ENCODE results near the gene LKAAEAR1. TPM values are rescaled to one million over a fixed set of nuclear protein-coding genes. Genes with fewer than 3 reads are reported as not detected.

The LKAAEAR1 gene
- total RNA-seq, 1 donor from 2014 or later: 0.23 TPM

DNA sequence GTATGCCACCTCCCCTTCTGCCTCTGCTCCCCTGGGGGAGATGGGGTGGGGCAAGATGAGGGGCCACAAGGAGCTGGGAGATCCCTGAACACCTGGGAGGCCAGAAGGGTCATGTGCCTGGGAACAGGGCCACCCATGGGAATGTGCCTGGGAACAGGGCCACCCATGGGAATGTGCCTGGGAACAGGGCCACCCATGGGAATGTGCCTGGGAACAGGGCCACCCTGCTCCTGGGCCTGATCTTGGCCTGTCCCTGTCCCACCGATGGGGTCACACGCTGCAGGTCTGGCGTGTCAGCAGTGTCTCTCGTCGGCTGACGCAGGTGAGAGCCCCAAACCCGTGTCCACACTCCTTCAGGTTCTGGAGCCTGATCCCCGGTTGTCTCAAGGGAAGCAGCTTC lies 9.2 kb downstream of the LKAAEAR1 start:
- Mint-ChIP-seq H3K4me1 (peaks cover 8% of the 10 kb centered on the region), H3K36me3 (ENCODE audit: low read depth) (peaks cover 23% of the 10 kb centered on the region), H3K4me3 (no peak overlapping the region), H3K9me3 (no peaks in the 10 kb centered on the region), H3K27me3 (no peaks in the 10 kb centered on the region), H3K27ac (peak overlapping the region; percentile 41)
- DNase-seq: no peak
- intact Hi-C loops (cut with micrococcal nuclease): loop anchor here (5.0 kb wide), 1 partner anchor 553 kb away; the partner anchor contains the start of gene PPDPF

DNA sequence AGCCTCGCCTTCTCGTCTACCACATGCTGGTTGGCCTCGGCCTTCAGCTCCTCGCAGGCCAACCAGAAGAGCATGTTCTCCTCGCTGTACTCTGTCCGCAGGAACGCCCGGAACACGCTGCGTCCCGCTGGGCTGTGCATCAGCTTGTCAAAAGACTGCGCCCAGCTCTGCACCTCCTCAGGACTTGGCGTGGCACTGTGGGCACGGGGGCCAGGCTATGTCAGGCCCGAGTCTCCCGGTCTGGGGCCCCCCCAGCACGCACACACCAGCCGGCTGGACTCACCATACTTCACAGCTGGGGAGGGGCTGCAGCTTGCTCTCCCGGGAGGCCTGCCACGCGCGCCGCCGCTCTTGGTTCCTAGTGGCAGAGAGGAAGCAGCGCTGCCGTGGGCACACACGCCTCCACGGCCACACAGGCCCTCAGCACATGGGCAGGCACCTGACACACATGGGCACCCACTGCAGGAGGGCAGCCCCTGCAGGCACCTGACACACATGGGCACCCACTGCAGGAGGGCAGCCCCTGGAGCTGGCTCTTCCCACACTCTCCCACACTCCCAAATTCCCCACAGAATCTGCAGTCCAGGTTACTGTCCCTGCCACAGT lies 9.9 kb downstream of the LKAAEAR1 start:
- Mint-ChIP-seq H3K27me3 (no peaks in the 10 kb centered on the region), H3K4me3 (no peak overlapping the region), H3K27ac (no peak overlapping the region), H3K9me3 (no peaks in the 10 kb centered on the region), H3K36me3 (ENCODE audit: low read depth) (peaks cover 23% of the 10 kb centered on the region), H3K4me1 (peaks cover 8% of the 10 kb centered on the region)
- intact Hi-C loops (cut with micrococcal nuclease): no loop called here
- no peak for DNase-seq

DNA sequence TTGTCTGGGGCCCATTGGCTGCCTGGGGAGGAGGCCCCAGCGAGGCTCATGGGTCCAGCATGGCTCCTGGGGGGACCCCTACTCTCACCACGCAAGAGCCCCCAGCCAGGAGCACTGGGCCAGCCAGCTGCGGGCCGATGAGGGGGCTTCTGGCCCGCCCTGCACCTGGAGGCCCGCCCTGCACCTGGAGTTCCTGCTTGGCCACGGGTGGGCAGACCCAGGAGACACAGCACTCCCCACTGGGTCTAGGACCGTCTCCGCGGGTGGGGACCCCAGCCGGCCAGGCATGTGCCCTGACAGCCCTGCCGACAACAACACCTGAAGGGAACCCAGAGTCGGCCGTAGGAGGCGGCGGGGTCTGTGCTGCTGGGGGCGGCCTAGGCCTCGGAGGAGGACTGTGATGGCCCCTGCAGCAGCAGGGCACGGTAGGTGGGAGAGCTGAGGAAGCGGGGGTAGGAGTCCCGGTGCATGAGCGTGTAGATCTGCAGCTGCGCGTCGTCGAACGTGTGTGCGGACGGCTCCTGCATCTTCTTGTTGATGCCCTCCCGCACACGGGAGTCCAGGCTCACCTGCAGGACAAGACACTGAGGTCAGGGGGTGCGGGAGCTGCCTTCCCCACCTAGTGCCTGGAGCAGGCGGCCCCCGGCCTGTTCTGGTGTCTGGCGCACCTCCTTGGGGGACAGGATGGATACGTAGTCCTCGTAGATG lies 10.6 kb downstream of the LKAAEAR1 start:
- Mint-ChIP-seq H3K27me3 (no peaks in the 10 kb centered on the region), H3K9me3 (no peaks in the 10 kb centered on the region), H3K4me1 (peaks cover 5% of the 10 kb centered on the region), H3K4me3 (no peak overlapping the region), H3K27ac (no peak overlapping the region), H3K36me3 (ENCODE audit: low read depth) (peaks cover 21% of the 10 kb centered on the region)
- intact Hi-C loops (cut with micrococcal nuclease): no loop called here
- DNase-seq: no peak

DNA sequence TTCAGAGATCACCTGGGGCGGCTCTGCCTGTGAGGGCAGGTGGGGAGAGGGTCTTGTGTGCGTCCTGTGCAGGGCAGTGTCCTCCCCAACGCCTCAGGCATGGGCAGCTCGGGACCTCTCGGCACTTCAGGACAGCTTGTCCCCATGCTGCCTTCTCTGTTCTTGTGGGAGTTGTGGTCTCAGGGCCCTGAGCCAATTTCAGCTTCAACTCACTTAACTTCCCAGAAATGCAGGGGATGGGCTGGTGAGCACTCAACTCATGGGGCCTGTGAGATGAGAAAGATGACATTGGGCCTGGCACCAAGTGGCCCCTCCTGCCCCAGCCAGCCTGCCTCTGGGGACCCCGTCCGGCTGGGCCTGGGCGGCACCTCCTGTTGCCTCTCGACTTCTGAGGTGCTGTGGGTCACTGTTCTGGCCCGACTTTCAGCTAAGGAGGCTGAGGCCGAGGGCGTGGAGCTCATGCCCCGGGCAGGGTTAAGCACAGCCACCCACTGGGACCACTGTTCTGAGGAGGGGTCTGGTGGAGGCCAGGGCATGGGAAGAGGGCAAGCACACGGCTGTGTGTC lies 11.6 kb downstream of the LKAAEAR1 start:
- intact Hi-C loops (cut with micrococcal nuclease): no loop called here
- peak overlapping the region; percentile 58 for H3K27ac Mint-ChIP-seq
- peaks cover 7% of the 10 kb centered on the region for H3K4me1 Mint-ChIP-seq
- no peak overlapping the region for H3K4me3 Mint-ChIP-seq
- no peaks in the 10 kb centered on the region for H3K27me3 Mint-ChIP-seq
- DNase-seq: no peak
- H3K36me3 Mint-ChIP-seq (ENCODE audit: low read depth): peaks cover 18% of the 10 kb centered on the region
- no peaks in the 10 kb centered on the region for H3K9me3 Mint-ChIP-seq

DNA sequence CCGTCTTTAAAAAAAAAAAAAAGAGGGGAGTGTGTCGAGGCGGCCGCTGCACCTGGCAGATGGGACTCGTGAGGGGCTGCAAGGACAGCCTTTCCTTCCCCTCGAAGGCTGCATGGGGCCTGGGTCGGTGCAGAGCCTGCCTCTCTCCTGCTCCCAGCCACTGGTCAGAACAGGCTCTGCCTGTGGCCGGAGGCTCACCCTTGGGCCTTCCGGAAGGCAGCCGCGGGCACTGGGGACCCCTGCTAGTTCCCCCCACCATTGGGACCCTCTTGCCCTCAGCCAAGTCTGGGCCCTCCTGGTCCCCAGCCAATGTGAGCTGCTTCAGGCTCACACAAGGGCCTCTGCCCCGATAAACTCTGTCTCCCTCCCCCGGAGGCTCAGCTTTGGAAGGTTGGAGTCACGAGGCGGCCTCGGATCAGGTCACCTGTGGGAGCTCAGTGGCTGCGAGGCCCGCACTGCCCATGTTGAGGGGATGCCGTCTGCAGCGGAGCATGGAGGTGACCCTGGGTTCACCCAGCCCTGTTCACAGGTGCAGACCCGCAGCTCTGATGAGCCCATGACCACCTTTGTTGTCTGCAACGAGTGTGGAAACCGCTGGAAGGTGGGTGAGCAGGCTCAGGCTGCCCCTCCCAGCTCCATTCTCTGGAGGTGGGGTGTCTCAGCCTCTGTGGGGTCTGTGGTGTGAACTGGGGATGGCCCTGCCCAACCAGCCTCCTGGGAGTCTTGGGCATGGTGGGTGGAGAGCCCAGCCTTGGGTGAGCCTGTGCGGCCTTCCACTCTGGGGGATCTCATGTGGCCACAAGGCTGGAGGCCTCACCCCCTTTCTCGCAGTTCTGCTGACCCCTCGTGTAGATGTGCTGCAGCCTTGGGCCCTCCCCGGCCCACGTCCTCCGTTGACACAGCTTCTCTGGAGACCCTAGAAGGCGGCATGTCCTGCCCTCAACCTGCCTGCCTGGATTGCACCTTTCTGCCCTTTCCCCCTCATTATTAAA lies 12.6 kb downstream of the LKAAEAR1 start:
- Mint-ChIP-seq H3K4me1 (peaks cover 14% of the 10 kb centered on the region), H3K27ac (no peak overlapping the region), H3K27me3 (no peaks in the 10 kb centered on the region), H3K4me3 (no peak overlapping the region), H3K9me3 (no peaks in the 10 kb centered on the region), H3K36me3 (ENCODE audit: low read depth) (peaks cover 20% of the 10 kb centered on the region)
- intact Hi-C loops (cut with micrococcal nuclease): no loop called here
- DNase-seq: no peak

DNA sequence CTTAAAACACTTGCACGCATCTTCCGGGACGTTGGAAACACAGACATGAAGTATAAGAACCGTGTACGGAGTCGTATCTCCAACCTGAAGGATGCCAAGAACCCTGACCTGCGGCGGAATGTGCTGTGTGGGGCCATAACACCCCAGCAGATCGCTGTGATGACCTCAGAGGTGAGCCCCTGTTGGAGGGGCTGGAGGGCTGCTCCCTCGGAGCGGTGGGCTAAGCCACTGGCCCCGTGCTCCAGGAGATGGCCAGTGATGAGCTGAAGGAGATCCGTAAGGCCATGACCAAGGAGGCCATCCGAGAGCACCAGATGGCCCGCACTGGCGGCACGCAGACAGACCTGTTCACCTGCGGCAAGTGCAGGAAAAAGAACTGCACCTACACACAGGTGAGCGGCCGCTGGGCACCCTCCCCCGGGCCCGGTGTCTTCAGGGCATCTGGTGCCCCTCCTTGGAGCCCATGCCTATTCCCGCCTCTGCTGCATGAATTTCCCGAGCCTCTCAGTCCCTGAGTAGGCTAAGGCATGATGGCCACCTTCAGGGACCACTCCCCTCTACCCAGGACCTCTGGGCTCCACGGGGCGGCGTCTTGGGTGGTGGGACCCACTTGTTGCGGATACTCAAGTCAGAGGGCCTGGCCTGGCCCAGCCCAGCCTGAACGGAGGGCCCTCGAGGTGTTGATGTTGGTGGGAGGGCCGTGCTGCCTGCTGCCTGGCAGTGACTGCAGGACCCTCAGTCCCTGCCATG lies 13.8 kb downstream of the LKAAEAR1 start:
- no peak for DNase-seq
- Mint-ChIP-seq H3K36me3 (ENCODE audit: low read depth) (peaks cover 14% of the 10 kb centered on the region), H3K4me1 (peaks cover 25% of the 10 kb centered on the region), H3K4me3 (no peak overlapping the region), H3K27ac (no peak overlapping the region), H3K9me3 (no peaks in the 10 kb centered on the region), H3K27me3 (no peaks in the 10 kb centered on the region)
- intact Hi-C loops (cut with micrococcal nuclease): no loop called here

DNA sequence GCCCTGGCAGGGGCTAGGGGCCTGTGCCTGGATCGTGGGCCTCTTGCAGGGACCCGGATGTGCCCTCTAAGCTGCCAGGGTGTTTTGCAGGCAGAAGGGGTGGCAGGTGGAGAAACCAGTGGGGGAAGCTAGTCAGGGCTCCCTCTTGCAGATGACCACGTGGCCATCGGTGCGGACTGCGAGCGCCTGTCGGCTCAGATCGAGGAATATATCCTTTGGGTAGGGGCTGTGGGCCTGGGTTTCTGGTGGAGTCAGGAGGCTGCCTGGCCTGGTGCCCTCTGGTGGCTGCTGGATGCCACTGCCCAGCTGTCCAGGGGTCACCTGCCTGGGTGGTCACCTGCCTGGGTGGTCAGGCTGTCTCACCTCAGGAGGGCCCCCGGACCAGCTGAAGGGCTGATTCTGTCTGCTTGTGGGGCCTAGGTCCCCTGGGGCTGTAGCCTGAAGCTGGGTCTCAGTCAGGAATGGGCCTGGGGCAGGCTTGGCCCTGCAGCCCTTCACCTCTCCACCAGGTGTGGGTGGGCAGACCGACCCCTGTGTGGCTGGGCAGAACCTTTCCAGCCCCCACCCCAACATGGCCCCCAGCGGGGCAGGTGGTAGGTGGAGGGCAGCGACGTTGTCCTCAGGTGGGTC lies 14.5 kb downstream of the LKAAEAR1 start:
- Mint-ChIP-seq H3K36me3 (ENCODE audit: low read depth) (peaks cover 13% of the 10 kb centered on the region), H3K4me3 (no peak overlapping the region), H3K9me3 (no peaks in the 10 kb centered on the region), H3K4me1 (peaks cover 29% of the 10 kb centered on the region), H3K27me3 (no peaks in the 10 kb centered on the region), H3K27ac (no peak overlapping the region)
- DNase-seq: peak; percentile 81
- intact Hi-C loops (cut with micrococcal nuclease): loop anchor here (10.0 kb wide), 2 partner anchors 205 to 445 kb away; partner anchors contain the start of genes ABHD16B, GMEB2 and TPD52L2

DNA sequence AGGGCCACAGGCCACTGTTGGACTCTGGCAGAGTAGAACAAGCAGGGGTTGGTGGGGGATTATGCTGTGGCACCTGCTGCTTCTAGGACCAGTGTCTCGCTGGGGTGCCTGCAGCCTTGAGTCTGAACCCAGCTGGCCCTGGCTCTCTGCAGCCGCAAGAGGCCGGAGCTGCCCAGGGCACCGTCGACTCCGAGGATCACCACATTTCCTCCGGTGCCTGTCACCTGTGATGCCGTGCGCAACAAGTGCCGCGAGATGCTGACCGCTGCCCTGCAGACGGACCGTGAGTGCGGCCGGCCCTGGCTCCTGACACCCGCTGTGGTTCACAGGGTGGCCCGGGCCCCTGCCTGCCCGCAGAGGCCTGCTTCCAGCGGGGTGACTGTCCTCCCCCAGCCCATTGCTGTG lies 15.0 kb downstream of the LKAAEAR1 start:
- Mint-ChIP-seq H3K4me1 (peaks cover 34% of the 10 kb centered on the region), H3K27me3 (no peaks in the 10 kb centered on the region), H3K27ac (no peak overlapping the region), H3K4me3 (no peak overlapping the region), H3K36me3 (ENCODE audit: low read depth) (peaks cover 13% of the 10 kb centered on the region), H3K9me3 (no peaks in the 10 kb centered on the region)
- no peak for DNase-seq
- intact Hi-C loops (cut with micrococcal nuclease): loop anchor here (10.0 kb wide), 2 partner anchors 204 to 444 kb away; partner anchors contain the start of genes ABHD16B, GMEB2 and TPD52L2

DNA sequence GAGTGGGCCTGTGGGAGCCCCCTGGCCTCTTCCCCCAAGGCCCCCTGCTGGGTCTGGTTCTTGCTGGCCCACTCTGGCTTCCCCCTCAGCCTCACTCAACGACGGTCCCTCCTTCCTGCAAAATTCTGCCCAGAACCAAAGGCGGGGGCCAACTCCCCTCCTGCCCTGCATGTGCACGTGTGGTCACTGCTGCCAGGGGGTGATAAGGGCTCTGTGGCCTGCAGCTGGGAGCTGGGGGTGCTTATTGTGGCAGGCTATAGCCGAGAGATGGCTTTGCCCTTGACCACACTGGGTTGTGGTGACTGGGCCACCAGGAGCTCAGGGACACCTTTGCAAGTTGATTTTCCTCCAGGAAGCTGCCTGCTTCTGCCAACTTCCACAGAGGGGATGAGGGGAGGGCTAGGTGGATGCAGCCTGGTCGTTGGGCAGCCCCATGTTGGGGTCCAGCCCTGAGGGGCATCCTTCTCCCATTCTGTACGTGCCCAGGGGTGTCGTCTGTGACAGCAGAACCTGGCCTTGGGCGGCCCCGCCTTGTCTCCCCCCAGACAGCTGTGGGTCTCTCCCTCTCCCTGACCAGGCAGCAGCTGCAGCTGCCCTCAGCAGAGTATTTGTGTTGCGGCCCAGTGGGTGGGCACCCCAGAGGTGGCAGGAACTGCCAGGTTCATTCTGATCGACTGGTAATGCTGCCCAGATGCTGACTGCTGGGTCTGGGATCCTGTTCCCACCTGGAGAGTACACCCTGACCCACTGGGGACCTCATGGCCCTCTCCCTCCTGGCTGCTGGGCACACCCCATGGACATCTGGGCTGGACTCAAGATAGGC lies 15.6 kb downstream of the LKAAEAR1 start:
- peaks cover 40% of the 10 kb centered on the region for H3K4me1 Mint-ChIP-seq
- intact Hi-C loops (cut with micrococcal nuclease): loop anchor here (10.0 kb wide), 2 partner anchors 204 to 444 kb away; partner anchors contain the start of genes ABHD16B, GMEB2 and TPD52L2
- no peak for DNase-seq

DNA sequence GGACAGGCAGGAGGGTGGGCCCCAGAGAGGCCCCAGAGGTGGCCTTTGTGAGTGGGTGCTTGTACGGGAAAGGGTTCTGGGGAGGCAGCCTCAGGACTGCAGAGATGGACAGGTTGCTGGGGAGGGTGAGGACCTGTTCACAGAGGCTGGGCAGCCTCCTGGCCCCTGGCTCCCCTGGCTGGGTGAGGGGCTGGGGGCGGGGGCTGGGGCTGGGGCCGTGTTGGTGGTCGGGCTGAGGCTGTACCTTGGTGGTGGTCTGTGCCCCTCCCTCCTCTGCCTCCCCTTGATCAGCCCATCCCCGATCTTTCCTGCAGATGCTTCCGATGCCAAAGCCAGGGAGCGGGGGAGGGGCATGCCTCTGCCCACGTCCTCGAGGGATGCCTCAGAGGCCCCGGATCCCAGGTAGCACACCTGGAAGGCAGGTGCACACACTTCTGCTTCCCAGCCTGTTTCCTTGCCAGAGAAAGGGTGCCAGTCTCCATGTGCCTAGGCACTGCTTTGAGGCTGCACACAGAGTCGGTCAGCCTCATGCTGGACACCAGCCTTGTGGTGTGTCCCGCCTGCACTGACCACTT lies 16.4 kb downstream of the LKAAEAR1 start:
- intact Hi-C loops (cut with micrococcal nuclease): loop anchor here (10.0 kb wide), 2 partner anchors 203 to 443 kb away; partner anchors contain the start of genes ABHD16B, GMEB2 and TPD52L2
- peak overlapping the region; percentile 41 for H3K27ac Mint-ChIP-seq
- peak overlapping the region; percentile 76 for H3K4me3 Mint-ChIP-seq
- H3K36me3 Mint-ChIP-seq (ENCODE audit: low read depth): peaks cover 11% of the 10 kb centered on the region
- DNase-seq: no peak
- H3K27me3 Mint-ChIP-seq: no peaks in the 10 kb centered on the region
- peaks cover 41% of the 10 kb centered on the region for H3K4me1 Mint-ChIP-seq
- no peaks in the 10 kb centered on the region for H3K9me3 Mint-ChIP-seq

More for the DNA sequence above, 15.6 kb downstream of the LKAAEAR1 start:
- H3K9me3 Mint-ChIP-seq: no peaks in the 10 kb centered on the region
- peak overlapping the region; percentile 15 for H3K27ac Mint-ChIP-seq
- peaks cover 13% of the 10 kb centered on the region for H3K36me3 Mint-ChIP-seq (ENCODE audit: low read depth)
- H3K4me3 Mint-ChIP-seq: peak overlapping the region; percentile 34
- no peaks in the 10 kb centered on the region for H3K27me3 Mint-ChIP-seq

DNA sequence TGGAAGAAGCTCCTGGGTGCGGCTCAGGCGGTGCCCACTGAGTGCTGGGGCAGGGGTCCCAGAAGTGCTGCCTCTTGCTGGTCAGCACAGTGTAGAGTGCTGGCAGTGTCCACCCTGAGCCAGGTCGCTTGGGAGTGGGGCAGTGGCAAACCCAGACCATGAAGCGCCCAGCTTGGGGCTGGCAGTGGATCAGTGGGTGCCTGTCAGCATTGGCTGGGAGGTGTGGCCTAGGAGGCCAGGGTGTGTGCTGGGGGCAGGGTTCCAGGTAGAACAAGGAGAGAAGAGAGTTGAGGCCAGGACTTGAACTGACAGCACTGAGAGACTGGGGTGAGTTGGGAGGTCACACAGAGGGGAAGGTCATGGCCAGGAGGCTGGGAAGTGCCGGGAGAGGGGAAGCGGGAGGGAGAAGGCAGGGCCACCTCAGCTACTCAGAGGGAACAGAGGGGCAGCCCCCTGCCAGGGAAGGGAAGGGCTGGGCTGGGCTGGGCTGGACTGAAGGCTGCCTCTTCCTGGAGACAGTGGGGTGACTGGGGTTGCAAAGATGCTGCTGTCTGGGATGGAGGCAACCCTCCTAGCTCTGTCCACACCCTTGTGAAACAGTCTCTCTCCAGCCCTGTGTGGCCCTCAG lies 17.1 kb downstream of the LKAAEAR1 start:
- Mint-ChIP-seq H3K9me3 (no peaks in the 10 kb centered on the region), H3K27ac (peak overlapping the region; percentile 88), H3K4me1 (peaks cover 45% of the 10 kb centered on the region), H3K27me3 (no peaks in the 10 kb centered on the region), H3K36me3 (ENCODE audit: low read depth) (peaks cover 6% of the 10 kb centered on the region), H3K4me3 (peak overlapping the region; percentile 76)
- no peak for DNase-seq
- intact Hi-C loops (cut with micrococcal nuclease): loop anchor here (10.0 kb wide), 2 partner anchors 202 to 442 kb away; partner anchors contain the start of genes ABHD16B, GMEB2 and TPD52L2
